Measurements from ENCODE around the gene HAUS8.

Gene HAUS8

GRCh38 chr19:17061691-17062090, 13.6 kb downstream of the HAUS8 start:
- H3K27me3 ChIP-seq (ENCODE audit: control insufficient read depth in 5 of 5, insufficient read depth in 4 of 5, low read length in 5 of 5) = no peaks in the 10 kb centered on the region
- H3K27ac ChIP-seq (ENCODE audit: low read depth, low read length) = no peak overlapping the region
- no peak overlapping the region for H3K4me3 ChIP-seq (ENCODE audit: low read depth in 1 of 5, low read length in 5 of 5)
- peaks cover 4 to 25% (median 23%) of the 10 kb centered on the region in 5 donors for H3K36me3 ChIP-seq (ENCODE audit: control insufficient read depth in 5 of 5, insufficient read depth in 5 of 5, low read length in 5 of 5)
- peaks cover 3 to 15% (median 13%) of the 10 kb centered on the region in 5 donors for H3K9me3 ChIP-seq (ENCODE audit: control insufficient read depth in 5 of 5, low read length in 5 of 5)
- peaks cover 0 to 7% (median 3%) of the 10 kb centered on the region in 5 donors for H3K4me1 ChIP-seq (ENCODE audit: control insufficient read depth in 5 of 5, insufficient read depth in 5 of 5, low read length in 5 of 5)
- no peak overlapping the region for H3K9ac ChIP-seq (ENCODE audit: low read length in 5 of 5)

DNA sequence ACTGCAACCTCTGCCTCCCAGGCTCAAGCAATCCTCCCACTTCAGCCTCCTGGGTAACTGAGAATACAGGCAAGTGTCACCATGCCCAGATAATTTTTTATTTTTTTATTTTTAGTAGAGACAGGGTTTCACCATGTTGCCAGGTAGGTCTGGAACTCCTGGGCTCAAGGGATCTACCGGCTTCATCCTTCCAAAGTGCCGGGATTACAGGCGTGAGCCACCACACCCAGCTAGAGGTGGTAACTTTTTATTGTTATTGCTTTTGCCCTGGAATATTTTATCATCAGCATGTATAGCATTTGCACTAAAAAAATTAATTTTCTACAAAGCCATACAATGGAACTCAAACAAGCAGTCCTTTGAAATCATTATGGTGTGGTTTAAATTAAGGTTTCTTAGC, 14.0 kb downstream of the HAUS8 start:
- peaks cover 3 to 15% (median 13%) of the 10 kb centered on the region in 5 donors for H3K9me3 ChIP-seq (ENCODE audit: control insufficient read depth in 5 of 5, low read length in 5 of 5)
- H3K27me3 ChIP-seq (ENCODE audit: control insufficient read depth in 5 of 5, insufficient read depth in 4 of 5, low read length in 5 of 5) = no peaks in the 10 kb centered on the region
- H3K27ac ChIP-seq (ENCODE audit: low read depth, low read length) = no peak overlapping the region
- H3K9ac ChIP-seq (ENCODE audit: low read length in 5 of 5) = no peak overlapping the region
- H3K4me1 ChIP-seq (ENCODE audit: control insufficient read depth in 5 of 5, insufficient read depth in 5 of 5, low read length in 5 of 5) = peaks cover 0 to 7% (median 3%) of the 10 kb centered on the region in 5 donors
- H3K4me3 ChIP-seq (ENCODE audit: low read depth in 1 of 5, low read length in 5 of 5) = no peak overlapping the region
- H3K36me3 ChIP-seq (ENCODE audit: control insufficient read depth in 5 of 5, insufficient read depth in 5 of 5, low read length in 5 of 5) = peaks cover 4 to 29% (median 25%) of the 10 kb centered on the region in 5 donors

DNA sequence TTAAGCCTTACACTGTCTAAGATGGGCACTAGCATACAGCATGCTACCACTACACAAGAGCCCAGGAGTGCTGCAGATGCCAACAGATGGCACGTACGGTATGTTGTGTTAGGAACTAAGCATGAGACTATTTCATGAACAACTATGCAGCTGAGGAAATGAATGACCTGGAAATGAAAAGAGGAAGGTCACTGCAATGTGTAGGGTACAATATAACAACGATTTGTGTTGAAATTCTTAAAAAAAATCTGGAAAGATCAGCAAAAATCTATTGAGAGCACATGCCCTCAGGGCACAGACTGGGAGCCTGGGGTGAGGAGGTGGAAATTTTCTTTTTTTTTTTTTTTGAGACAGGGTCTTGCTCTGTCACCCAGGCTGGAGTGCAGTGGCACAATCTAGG, 14.4 kb downstream of the HAUS8 start:
- H3K9ac ChIP-seq (ENCODE audit: low read length in 5 of 5) = no peak overlapping the region
- H3K4me3 ChIP-seq (ENCODE audit: low read depth in 1 of 5, low read length in 5 of 5) = no peak overlapping the region
- H3K9me3 ChIP-seq (ENCODE audit: control insufficient read depth in 5 of 5, low read length in 5 of 5) = peaks cover 3 to 15% (median 13%) of the 10 kb centered on the region in 5 donors
- H3K27ac ChIP-seq (ENCODE audit: low read depth, low read length) = no peak overlapping the region
- H3K4me1 ChIP-seq (ENCODE audit: control insufficient read depth in 5 of 5, insufficient read depth in 5 of 5, low read length in 5 of 5) = peaks cover 0 to 7% (median 3%) of the 10 kb centered on the region in 5 donors
- peaks cover 4 to 33% (median 29%) of the 10 kb centered on the region in 5 donors for H3K36me3 ChIP-seq (ENCODE audit: control insufficient read depth in 5 of 5, insufficient read depth in 5 of 5, low read length in 5 of 5)
- H3K27me3 ChIP-seq (ENCODE audit: control insufficient read depth in 5 of 5, insufficient read depth in 4 of 5, low read length in 5 of 5) = no peaks in the 10 kb centered on the region

- H3K4me3 ChIP-seq (ENCODE audit: low read depth in 1 of 5, low read length in 5 of 5) = peak overlapping the region in 1 of 5 donors; percentile 16
- H3K4me1 ChIP-seq (ENCODE audit: control insufficient read depth in 5 of 5, insufficient read depth in 5 of 5, low read length in 5 of 5) = peaks cover 0 to 7% (median 3%) of the 10 kb centered on the region in 5 donors
- H3K9ac ChIP-seq (ENCODE audit: low read length in 5 of 5) = no peak overlapping the region
- H3K9me3 ChIP-seq (ENCODE audit: control insufficient read depth in 5 of 5, low read length in 5 of 5) = peaks cover 3 to 15% (median 13%) of the 10 kb centered on the region in 5 donors
- H3K27ac ChIP-seq (ENCODE audit: low read depth, low read length) = no peak overlapping the region
- H3K27me3 ChIP-seq (ENCODE audit: control insufficient read depth in 5 of 5, insufficient read depth in 4 of 5, low read length in 5 of 5) = no peaks in the 10 kb centered on the region
- H3K36me3 ChIP-seq (ENCODE audit: control insufficient read depth in 5 of 5, insufficient read depth in 5 of 5, low read length in 5 of 5) = peaks cover 4 to 50% (median 40%) of the 10 kb centered on the region in 5 donors
Observed at GRCh38 chr19:17058236-17058635, 17.0 kb downstream of the HAUS8 start.

DNA sequence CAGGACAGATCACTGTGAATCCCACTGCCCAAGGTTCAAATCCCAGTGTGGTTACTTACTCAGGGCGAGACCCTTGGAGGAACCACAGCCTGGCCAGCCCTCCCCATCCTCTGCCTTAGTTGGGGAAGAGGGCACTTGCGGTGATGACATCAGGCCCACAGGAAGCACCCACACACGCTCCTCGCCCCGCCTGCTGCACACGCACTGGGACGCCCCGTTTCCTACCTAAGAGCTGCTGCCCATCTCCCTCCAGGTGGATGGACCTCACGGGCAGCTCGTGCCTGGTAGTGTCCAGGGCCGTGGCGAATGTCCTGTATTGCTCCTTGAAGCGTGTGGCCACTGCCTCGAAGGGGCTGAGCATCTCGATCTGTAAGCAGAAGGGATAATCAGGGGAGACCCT, 19.6 kb downstream of the HAUS8 start:
- Histone ChIP-seq H3K9ac (ENCODE audit: low read length in 5 of 5) (no peak overlapping the region), H3K4me1 (ENCODE audit: control insufficient read depth in 5 of 5, insufficient read depth in 5 of 5, low read length in 5 of 5) (no peaks in the 10 kb centered on the region), H3K36me3 (ENCODE audit: control insufficient read depth in 5 of 5, insufficient read depth in 5 of 5, low read length in 5 of 5) (peaks cover 4 to 65% (median 46%) of the 10 kb centered on the region in 5 donors), H3K9me3 (ENCODE audit: control insufficient read depth in 5 of 5, low read length in 5 of 5) (peaks cover 3 to 15% (median 13%) of the 10 kb centered on the region in 5 donors), H3K27ac (ENCODE audit: low read depth, low read length) (no peak overlapping the region), H3K27me3 (ENCODE audit: control insufficient read depth in 5 of 5, insufficient read depth in 4 of 5, low read length in 5 of 5) (no peaks in the 10 kb centered on the region), H3K4me3 (ENCODE audit: low read depth in 1 of 5, low read length in 5 of 5) (no peak overlapping the region)

DNA sequence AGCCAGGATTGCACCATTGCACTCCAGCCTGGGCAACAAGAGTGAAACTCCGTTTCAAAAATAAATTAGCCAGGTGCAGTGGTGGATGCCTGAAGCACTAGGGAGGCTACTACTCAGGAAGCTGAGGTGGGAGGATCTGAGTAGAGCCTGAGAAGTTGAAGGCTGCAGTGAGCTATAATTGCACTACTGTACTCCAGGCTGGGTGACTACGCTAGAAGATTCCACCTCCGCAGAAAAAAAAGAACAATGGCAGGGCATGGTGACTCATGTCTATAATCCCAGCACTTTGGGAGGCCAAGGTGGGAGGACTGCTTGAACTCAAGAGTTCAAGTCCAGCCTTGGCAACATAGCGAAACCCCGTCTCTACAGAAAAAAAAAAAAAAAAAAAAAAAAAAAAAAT, 20.5 kb downstream of the HAUS8 start:
- Histone ChIP-seq H3K4me3 (ENCODE audit: low read depth in 1 of 5, low read length in 5 of 5) (no peak overlapping the region), H3K27me3 (ENCODE audit: control insufficient read depth in 5 of 5, insufficient read depth in 4 of 5, low read length in 5 of 5) (no peaks in the 10 kb centered on the region), H3K9me3 (ENCODE audit: control insufficient read depth in 5 of 5, low read length in 5 of 5) (peaks cover 3 to 15% (median 13%) of the 10 kb centered on the region in 5 donors), H3K4me1 (ENCODE audit: control insufficient read depth in 5 of 5, insufficient read depth in 5 of 5, low read length in 5 of 5) (peaks cover 0 to 5% (median 0%) of the 10 kb centered on the region in 5 donors), H3K36me3 (ENCODE audit: control insufficient read depth in 5 of 5, insufficient read depth in 5 of 5, low read length in 5 of 5) (peaks cover 4 to 69% (median 49%) of the 10 kb centered on the region in 5 donors), H3K27ac (ENCODE audit: low read depth, low read length) (no peak overlapping the region), H3K9ac (ENCODE audit: low read length in 5 of 5) (no peak overlapping the region)

- Histone ChIP-seq H3K4me3 (ENCODE audit: low read depth in 1 of 5, low read length in 5 of 5) (no peak overlapping the region), H3K4me1 (ENCODE audit: control insufficient read depth in 5 of 5, insufficient read depth in 5 of 5, low read length in 5 of 5) (peaks cover 0 to 24% (median 8%) of the 10 kb centered on the region in 5 donors), H3K9ac (ENCODE audit: low read length in 5 of 5) (no peak overlapping the region), H3K27me3 (ENCODE audit: control insufficient read depth in 5 of 5, insufficient read depth in 4 of 5, low read length in 5 of 5) (no peaks in the 10 kb centered on the region), H3K27ac (ENCODE audit: low read depth, low read length) (no peak overlapping the region), H3K36me3 (ENCODE audit: control insufficient read depth in 5 of 5, insufficient read depth in 5 of 5, low read length in 5 of 5) (peaks cover 0 to 57% (median 36%) of the 10 kb centered on the region in 5 donors), H3K9me3 (ENCODE audit: control insufficient read depth in 5 of 5, low read length in 5 of 5) (no peaks in the 10 kb centered on the region)
Observed at GRCh38 chr19:17052439-17052838, 22.8 kb downstream of the HAUS8 start.

DNA sequence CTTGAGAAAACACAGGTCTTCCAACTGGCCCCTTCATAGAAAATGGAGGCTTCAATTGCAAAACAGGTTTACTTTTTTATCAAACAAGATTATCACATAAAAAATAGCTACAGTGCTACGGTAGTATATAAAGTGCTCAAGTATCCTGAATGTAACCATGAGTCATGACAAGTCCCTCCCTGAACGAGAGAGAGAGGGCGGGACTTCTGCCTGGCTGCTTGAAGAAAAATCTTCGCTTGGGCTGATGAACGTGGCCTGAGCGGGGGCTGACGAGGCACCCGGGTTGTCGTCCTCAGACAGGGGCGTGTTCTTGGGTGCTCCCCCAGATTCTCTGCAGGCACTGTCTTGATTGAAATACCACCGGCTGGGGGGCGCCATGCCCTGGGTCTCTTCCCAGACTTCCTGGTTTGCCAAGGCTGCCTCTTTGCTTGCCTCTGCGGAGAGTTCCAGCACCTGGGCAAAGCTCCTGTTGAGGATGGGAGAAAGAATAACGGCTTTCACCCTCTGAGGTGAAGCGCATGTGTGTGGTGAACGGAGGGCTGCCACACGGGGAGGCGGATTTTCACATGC, 25.5 kb downstream of the HAUS8 start:
- Histone ChIP-seq H3K27ac (ENCODE audit: low read depth, low read length) (peak overlapping the region; percentile 46), H3K36me3 (ENCODE audit: control insufficient read depth in 5 of 5, insufficient read depth in 5 of 5, low read length in 5 of 5) (peaks cover 0 to 43% (median 25%) of the 10 kb centered on the region in 5 donors)

DNA sequence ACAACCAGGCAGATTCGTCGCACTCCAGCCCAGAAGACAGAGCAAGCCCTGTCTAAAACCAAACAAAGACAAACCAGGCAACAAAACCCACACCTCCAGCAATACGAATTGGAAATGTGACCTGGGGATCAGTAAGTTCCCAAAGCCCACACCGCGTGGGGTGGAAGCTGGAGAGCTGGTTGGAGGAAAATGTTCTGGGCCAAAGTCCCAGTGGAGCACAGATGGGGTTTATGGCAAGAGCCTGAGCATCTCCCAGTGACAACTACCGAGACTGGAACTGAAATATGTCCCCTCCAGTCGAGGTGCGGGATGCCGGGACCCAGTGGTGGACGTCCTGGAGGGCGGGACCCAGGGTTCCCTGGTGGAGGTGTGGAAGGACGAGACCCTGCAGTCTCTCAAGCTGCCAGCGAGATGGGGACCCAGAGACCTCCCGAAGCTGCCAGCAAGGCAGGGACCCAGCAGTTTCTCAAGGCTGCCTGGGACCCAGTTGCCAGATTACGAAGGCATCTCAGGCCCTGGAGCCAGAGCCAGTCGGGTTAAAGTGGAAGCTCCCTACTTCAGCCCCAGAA, 26.3 kb downstream of the HAUS8 start:
- H3K27ac ChIP-seq (ENCODE audit: low read depth, low read length) = peak overlapping the region; percentile 46
- peaks cover 0 to 24% (median 8%) of the 10 kb centered on the region in 5 donors for H3K4me1 ChIP-seq (ENCODE audit: control insufficient read depth in 5 of 5, insufficient read depth in 5 of 5, low read length in 5 of 5)
- no peaks in the 10 kb centered on the region for H3K27me3 ChIP-seq (ENCODE audit: control insufficient read depth in 5 of 5, insufficient read depth in 4 of 5, low read length in 5 of 5)
- peaks cover 0 to 36% (median 20%) of the 10 kb centered on the region in 5 donors for H3K36me3 ChIP-seq (ENCODE audit: control insufficient read depth in 5 of 5, insufficient read depth in 5 of 5, low read length in 5 of 5)
- no peak overlapping the region for H3K9ac ChIP-seq (ENCODE audit: low read length in 5 of 5)
- H3K9me3 ChIP-seq (ENCODE audit: control insufficient read depth in 5 of 5, low read length in 5 of 5) = no peaks in the 10 kb centered on the region
- H3K4me3 ChIP-seq (ENCODE audit: low read depth in 1 of 5, low read length in 5 of 5) = no peak overlapping the region

More for the DNA sequence above, 25.5 kb downstream of the HAUS8 start:
- Histone ChIP-seq H3K4me1 (ENCODE audit: control insufficient read depth in 5 of 5, insufficient read depth in 5 of 5, low read length in 5 of 5) (peaks cover 0 to 24% (median 8%) of the 10 kb centered on the region in 5 donors), H3K9me3 (ENCODE audit: control insufficient read depth in 5 of 5, low read length in 5 of 5) (no peaks in the 10 kb centered on the region), H3K9ac (ENCODE audit: low read length in 5 of 5) (peak overlapping the region in 1 of 5 donors; percentile 21), H3K27me3 (ENCODE audit: control insufficient read depth in 5 of 5, insufficient read depth in 4 of 5, low read length in 5 of 5) (no peaks in the 10 kb centered on the region), H3K4me3 (ENCODE audit: low read depth in 1 of 5, low read length in 5 of 5) (no peak overlapping the region)

DNA sequence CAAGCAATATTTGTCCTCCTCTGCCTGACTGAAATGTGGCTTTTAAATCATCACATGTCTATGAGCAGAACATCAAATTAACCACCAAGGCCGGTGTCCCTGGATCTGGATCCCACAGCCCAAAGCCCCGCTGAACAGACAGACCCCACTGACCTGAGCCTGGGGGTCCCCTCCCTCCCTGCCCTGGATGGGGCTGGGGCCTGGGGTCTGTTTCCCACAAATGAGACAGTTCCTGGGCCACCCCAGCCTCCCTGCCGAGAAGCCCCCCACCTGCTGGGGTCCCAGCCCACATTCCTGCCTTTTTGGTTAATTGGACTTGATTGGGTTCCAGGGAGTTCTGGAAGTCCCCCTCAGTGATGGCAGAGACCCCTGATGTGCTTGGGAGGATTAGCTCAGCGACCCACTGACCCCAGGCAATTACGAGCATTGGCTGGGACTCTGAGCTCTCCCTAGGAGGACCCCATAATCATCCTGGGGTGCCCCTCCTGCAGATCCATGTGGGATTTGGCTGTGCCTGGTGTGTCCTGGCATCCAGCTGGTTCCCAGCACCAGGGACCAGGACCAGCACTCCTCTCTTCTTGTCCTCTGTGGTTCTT, 29.2 kb downstream of the HAUS8 start:
- H3K9me3 ChIP-seq (ENCODE audit: control insufficient read depth in 5 of 5, low read length in 5 of 5) = no peaks in the 10 kb centered on the region

More for the DNA sequence above, 29.2 kb downstream of the HAUS8 start:
- Histone ChIP-seq H3K4me3 (ENCODE audit: low read depth in 1 of 5, low read length in 5 of 5) (no peak overlapping the region), H3K36me3 (ENCODE audit: control insufficient read depth in 5 of 5, insufficient read depth in 5 of 5, low read length in 5 of 5) (peaks cover 0 to 21% (median 13%) of the 10 kb centered on the region in 5 donors), H3K27ac (ENCODE audit: low read depth, low read length) (no peak overlapping the region), H3K27me3 (ENCODE audit: control insufficient read depth in 5 of 5, insufficient read depth in 4 of 5, low read length in 5 of 5) (peaks cover 0 to 3% (median 0%) of the 10 kb centered on the region in 5 donors), H3K4me1 (ENCODE audit: control insufficient read depth in 5 of 5, insufficient read depth in 5 of 5, low read length in 5 of 5) (peaks cover 0 to 28% (median 9%) of the 10 kb centered on the region in 5 donors), H3K9ac (ENCODE audit: low read length in 5 of 5) (no peak overlapping the region)
